Measurements from ENCODE around the gene GOLGA2. TPM values are rescaled to one million over a fixed set of nuclear protein-coding genes. Genes with fewer than 3 reads are reported as not detected.

GOLGA2 gene
- total and polyA plus RNA-seq, 2 of the 4 experiments (the other 2 are of a cell fraction) = 118 to 146 TPM

- no peak overlapping the region for H3K4me3 ChIP-seq (ENCODE audit: insufficient read depth, low read depth, low read length)
- H2AFZ ChIP-seq (replicated peaks; ENCODE audit: low read length, poor library complexity) = peak overlapping the region; percentile 75
- H2AK5ac ChIP-seq (ENCODE audit: low read depth, low read length) = peak overlapping the region; percentile 57
- TF ChIP-seq POLR2A (IDR thresholded peaks at IDR 0.05; ENCODE audit: low read depth, low read length) = no peak
- TF ChIP-seq MAZ (IDR thresholded peaks at IDR 0.05; ENCODE audit: borderline replicate concordance, low read depth, low read length) = no peak
- no peak for TF ChIP-seq SMC3 (IDR thresholded peaks at IDR 0.05; ENCODE audit: low read depth, low read length)
- TF ChIP-seq CTCF (conservative IDR thresholded peaks at IDR 0.05; ENCODE audit: low read depth, low read length) = no peak
- 0 out of 2 replicates have a peak, but pooled peaks have one; percentile 50 for TF ChIP-seq NFE2L2 (IDR thresholded peaks at IDR 0.05; ENCODE audit: low read depth, low read length)
- CTCF ChIA-PET = no interaction called here
- H2BK20ac ChIP-seq (ENCODE audit: low read depth, low read length) = peak overlapping the region; percentile 39; the same call in 1 of the 2 replicates
- no peak overlapping the region for H3K4me2 ChIP-seq (ENCODE audit: low read depth, low read length)
- no peak overlapping the region for H4K5ac ChIP-seq (ENCODE audit: low read depth, low read length)
- no peaks in the 10 kb centered on the region; the same call in 1 of the 2 replicates for H3K36me3 ChIP-seq (ENCODE audit: control insufficient read depth, insufficient read depth, low read length)
- peak overlapping the region; percentile 57; the same call in 1 of the 2 replicates for H4K91ac ChIP-seq (ENCODE audit: insufficient read depth, low read depth, low read length)
- intact Hi-C loops (cut with micrococcal nuclease) (no loop called here), dilution Hi-C loops (cut with HindIII; ENCODE audit: low sequenced_read_pairs, unreplicated experiment) (no loop called here), in situ Hi-C loops (cut with MboI; ENCODE audit: low sequenced_read_pairs) (no loop called here)
- H3K23ac ChIP-seq (ENCODE audit: low read depth, low read length) = no peak overlapping the region; the same call in 1 of the 2 replicates
- H4K20me1 ChIP-seq (ENCODE audit: insufficient read depth, low read length) = 0 out of 2 replicates have a peak, but pooled peaks cover 4% of the 10 kb centered on the region
- peak overlapping the region; percentile 57 for H2BK120ac ChIP-seq (ENCODE audit: low read depth, low read length)
- peak overlapping the region in 1 of 2 experiments; percentile 78; a peak in 2 of 4 replicates for H4K8ac ChIP-seq (ENCODE audit: low read depth in 2 of 2, low read length in 2 of 2)
- H3K27ac ChIP-seq (ENCODE audit: insufficient read depth, low read length) = no peak overlapping the region
- H3K9me3 ChIP-seq (ENCODE audit: control insufficient read depth, insufficient read depth, low read length) = no peaks in the 10 kb centered on the region
- H3K79me1 ChIP-seq (ENCODE audit: low read depth in 1 of 2, low read length in 2 of 2) = no peaks in the 10 kb centered on the region; a peak in 1 of 4 replicates
- H3K18ac ChIP-seq (ENCODE audit: low read depth, low read length) = peak overlapping the region; percentile 9; the same call in 1 of the 2 replicates
- peaks cover 20% of the 10 kb centered on the region for H3K4me1 ChIP-seq (ENCODE audit: control insufficient read depth, insufficient read depth, low read length)
- 75% methylated on average over 8 of the region's 21 CpGs; no CpG with 5 or more reads in 1 of the 2 experiments for WGBS, 2 experiments (ENCODE audit: extremely low coverage in 2 of 2, insufficient read length in 1 of 2)
- H3K14ac ChIP-seq (replicated peaks; ENCODE audit: low read depth, low read length) = 0 out of 2 replicates have a peak overlapping the region, but pooled peaks have one; percentile 23
- no peak overlapping the region for H3K56ac ChIP-seq (ENCODE audit: extremely low read depth, insufficient read depth, low read length)
- peak overlapping the region; percentile 43 for H2AK9ac ChIP-seq (replicated peaks; ENCODE audit: low read depth, low read length, poor library complexity)
- no peak overlapping the region for H3K9ac ChIP-seq (ENCODE audit: low read depth, low read length)
- peaks cover 13% of the 10 kb centered on the region for H3K9me1 ChIP-seq (ENCODE audit: insufficient read depth, low read length)
- no peak for DNase-seq
- H2BK15ac ChIP-seq (ENCODE audit: low read depth, low read length) = no peak overlapping the region; the same call in 2 of the 3 replicates
- no TSS peak for BruUV-seq (replicated peaks)
- no peaks in the 10 kb centered on the region for H3K27me3 ChIP-seq (ENCODE audit: control insufficient read depth, insufficient read depth, low read length)
- H3K4ac ChIP-seq (ENCODE audit: low read depth, low read length) = peak overlapping the region; percentile 64
- POLR2A ChIA-PET (ENCODE audit: unreplicated experiment) = no interaction called here
- ATAC-seq (ENCODE audit: low read depth) = no peak
- H2BK5ac ChIP-seq (ENCODE audit: low read depth, low read length, poor library complexity, severe bottlenecking) = no peak overlapping the region
Observed at GRCh38 chr9:128214571-128215490, 61.0 kb downstream of the GOLGA2 start.
